Measurements from ENCODE around the gene LENEP.
A peak's percentile ranks its signal among the peaks of the same experiment; 100 is the strongest.

LENEP gene

DNA sequence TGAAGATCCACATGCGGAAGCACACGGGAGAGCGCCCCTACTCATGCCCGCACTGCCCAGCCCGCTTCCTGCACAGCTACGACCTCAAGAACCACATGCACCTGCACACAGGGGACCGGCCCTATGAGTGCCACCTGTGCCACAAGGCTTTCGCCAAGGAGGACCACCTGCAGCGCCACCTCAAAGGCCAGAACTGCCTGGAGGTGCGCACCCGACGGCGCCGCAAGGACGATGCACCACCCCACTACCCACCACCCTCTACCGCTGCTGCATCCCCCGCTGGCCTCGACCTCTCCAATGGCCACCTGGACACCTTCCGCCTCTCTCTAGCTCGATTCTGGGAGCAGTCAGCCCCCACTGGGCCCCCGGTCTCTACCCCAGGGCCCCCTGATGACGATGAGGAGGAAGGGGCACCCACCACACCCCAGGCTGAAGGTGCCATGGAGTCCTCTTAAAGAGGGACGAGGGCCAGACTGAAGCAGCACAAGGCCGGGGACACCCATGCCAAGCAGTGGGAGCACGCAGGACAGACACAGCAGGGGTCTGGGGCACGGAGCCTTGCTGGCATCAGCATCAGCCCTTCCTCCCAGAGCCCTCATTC, 22.9 kb downstream of the LENEP start:
- H3K27ac Mint-ChIP-seq = peak overlapping the region; percentile 88
- H3K4me3 Mint-ChIP-seq = peak overlapping the region; percentile 65
- H3K4me1 Mint-ChIP-seq = peaks cover 75% of the 10 kb centered on the region
- H3K9me3 Mint-ChIP-seq = no peaks in the 10 kb centered on the region
- peaks cover 12% of the 10 kb centered on the region for H3K36me3 Mint-ChIP-seq
- H3K27me3 Mint-ChIP-seq = no peaks in the 10 kb centered on the region
- ATAC-seq = peak; percentile 69

- H3K27me3 Mint-ChIP-seq = no peaks in the 10 kb centered on the region
- peaks cover 75% of the 10 kb centered on the region for H3K4me1 Mint-ChIP-seq
- H3K36me3 Mint-ChIP-seq = peaks cover 12% of the 10 kb centered on the region
- no peaks in the 10 kb centered on the region for H3K9me3 Mint-ChIP-seq
- H3K27ac Mint-ChIP-seq = peak overlapping the region; percentile 88
- peak overlapping the region; percentile 79 for H3K4me3 Mint-ChIP-seq
- ATAC-seq = peak; percentile 84
These were observed 23.9 kb downstream of the LENEP start for GRCh38 chr1:155017041-155017945.

DNA sequence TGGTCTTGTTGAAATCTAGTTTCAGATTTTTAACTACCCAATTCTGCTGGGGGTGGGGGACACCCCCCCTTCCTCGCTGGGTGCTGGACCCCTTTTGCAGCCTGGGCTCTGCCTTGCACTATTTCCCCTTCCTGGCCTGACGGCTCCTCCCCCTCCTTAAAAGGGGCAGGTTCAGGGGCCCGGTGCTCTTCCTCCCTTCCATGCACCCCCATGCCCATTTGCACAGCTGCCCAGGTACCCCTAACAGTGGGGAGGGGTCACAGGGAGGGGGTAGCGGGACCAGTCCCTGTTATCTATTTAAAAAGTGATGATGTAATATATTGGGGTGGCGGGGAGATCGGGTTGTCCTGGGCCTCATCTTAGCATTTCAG, 24.5 kb downstream of the LENEP start:
- ATAC-seq = peak; percentile 6
- peak overlapping the region; percentile 79 for H3K4me3 Mint-ChIP-seq
- no peaks in the 10 kb centered on the region for H3K9me3 Mint-ChIP-seq
- H3K4me1 Mint-ChIP-seq = peaks cover 68% of the 10 kb centered on the region
- H3K36me3 Mint-ChIP-seq = peaks cover 12% of the 10 kb centered on the region
- peak overlapping the region; percentile 88 for H3K27ac Mint-ChIP-seq
- no peaks in the 10 kb centered on the region for H3K27me3 Mint-ChIP-seq

DNA sequence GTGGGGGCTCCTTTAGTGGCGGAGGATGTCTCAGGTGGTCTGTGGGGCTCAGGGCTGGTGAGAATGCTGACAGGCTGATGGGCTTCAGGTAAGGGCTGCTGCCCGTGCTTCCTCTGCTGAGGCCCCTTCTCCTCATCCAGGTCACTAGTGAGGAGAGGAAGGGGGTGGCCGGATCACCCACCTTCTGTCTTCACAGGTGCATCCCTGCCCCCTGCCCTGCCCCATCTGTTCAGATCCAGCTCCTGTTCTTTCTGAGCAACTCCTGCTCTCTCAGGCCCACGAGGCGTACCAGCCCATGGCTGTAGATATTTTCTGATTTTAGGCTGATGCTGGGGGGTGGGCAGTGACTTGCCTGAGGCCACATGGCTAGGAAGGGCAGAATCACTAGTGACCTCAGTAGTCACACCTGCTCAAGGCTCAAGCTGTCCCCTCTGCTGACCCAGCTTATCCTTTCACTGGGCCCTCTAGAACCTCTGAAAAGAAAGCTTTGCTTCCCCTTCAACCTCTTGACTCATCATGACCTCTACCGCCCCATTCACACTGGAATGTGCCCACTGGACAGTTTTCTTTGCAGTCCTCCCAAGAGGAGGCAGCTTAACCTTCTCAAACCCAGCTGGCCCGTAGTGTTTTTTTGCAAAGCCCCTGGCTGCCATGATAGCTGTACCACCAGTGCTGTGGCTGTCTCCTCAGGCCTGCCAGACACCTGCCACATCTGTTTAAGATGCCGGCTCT, 25.4 kb downstream of the LENEP start:
- Mint-ChIP-seq H3K36me3 (peaks cover 7% of the 10 kb centered on the region), H3K9me3 (no peaks in the 10 kb centered on the region), H3K27ac (peak overlapping the region; percentile 88), H3K4me1 (peaks cover 60% of the 10 kb centered on the region), H3K27me3 (no peaks in the 10 kb centered on the region), H3K4me3 (no peak overlapping the region)
- no peak for ATAC-seq

DNA sequence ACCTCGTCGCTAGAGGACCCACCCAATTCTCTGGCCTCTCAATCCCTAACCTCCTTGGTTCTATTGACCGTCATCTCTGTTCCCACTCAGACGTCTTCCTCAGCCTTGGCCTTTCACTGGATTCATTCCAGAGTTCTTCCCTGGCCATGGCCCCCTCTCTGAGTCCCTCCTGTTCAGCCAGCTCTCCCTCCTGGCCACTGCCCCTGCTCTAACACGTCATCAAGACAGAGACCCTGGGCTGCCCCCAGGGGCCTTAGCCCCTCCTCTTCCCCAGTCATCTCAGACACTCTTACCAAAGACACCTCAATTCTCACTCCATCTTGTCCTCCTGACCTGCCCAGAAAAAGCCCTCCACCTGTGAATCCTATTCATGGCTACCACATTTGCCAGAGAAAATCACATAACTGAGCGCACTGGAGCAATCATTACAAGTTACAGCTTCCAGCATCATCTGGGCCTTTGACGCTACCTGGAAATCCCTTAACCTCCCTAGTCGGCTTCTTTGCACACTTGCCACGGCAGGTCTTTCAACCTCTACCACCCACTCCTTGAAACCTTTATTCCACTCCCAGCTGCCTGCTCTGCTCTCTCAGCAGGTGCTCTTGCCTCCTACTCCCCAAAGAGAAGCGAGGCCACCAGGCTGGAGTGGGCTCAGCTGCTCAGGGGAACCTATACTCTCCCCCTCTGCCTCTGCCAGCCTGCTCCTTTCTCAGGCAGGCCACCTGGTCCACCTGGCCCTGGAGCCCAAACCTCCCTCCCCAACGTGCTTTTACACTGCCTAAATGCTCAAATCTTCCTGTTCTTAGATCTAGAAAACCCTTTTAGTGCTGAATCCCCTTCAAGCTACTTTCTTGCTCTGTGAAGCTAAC, 26.2 kb downstream of the LENEP start:
- Mint-ChIP-seq H3K27ac (peak overlapping the region; percentile 88), H3K36me3 (peaks cover 7% of the 10 kb centered on the region), H3K4me3 (peak overlapping the region; percentile 19), H3K4me1 (peaks cover 56% of the 10 kb centered on the region), H3K9me3 (no peaks in the 10 kb centered on the region), H3K27me3 (no peaks in the 10 kb centered on the region)
- ATAC-seq = no peak

DNA sequence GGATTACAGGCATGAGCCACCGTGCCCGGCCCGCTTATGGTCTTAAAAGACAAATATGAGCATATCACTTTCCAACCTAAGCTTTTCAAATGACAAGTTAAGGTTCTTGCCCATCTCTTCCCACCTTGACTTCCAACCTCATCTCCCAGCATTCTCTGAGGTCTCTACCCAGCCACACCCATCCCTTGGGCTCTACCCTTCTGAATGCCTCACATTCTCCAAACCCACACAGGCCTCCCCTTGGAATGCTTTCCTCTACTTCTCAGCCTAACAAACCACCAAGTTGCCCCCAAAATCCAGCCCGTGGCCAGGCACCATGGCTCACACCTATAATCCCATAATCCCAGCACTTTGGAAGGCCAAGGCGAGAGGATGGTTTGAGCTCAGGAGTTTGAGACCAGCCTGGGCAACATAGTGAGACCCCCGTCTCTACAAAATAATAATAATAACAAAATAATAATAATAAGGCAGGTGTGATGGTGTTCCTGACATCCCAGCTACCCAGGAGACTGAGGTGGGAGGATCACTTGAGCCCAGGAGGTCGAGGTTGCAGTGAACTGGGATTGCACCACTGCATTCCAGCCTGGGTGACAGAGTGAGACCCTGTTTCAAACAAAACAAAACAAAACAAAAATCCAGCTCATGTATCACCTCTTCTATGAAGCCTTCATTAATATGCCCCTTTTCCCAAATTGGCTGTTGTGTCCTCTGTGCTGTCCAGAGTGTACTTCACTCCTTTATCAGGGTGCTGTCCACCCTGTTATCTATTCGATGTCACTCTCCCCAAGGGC, 28.9 kb downstream of the LENEP start:
- Mint-ChIP-seq H3K4me3 (no peak overlapping the region), H3K27me3 (no peaks in the 10 kb centered on the region), H3K27ac (peak overlapping the region; percentile 70), H3K9me3 (no peaks in the 10 kb centered on the region), H3K36me3 (peaks cover 7% of the 10 kb centered on the region), H3K4me1 (peaks cover 35% of the 10 kb centered on the region)
- ATAC-seq = no peak

GRCh38 chr1:155022927-155023236, 29.5 kb downstream of the LENEP start:
- Mint-ChIP-seq H3K9me3 (no peaks in the 10 kb centered on the region), H3K36me3 (peaks cover 7% of the 10 kb centered on the region), H3K4me1 (peaks cover 30% of the 10 kb centered on the region), H3K27ac (no peak overlapping the region), H3K27me3 (no peaks in the 10 kb centered on the region), H3K4me3 (no peak overlapping the region)
- no peak for ATAC-seq

DNA sequence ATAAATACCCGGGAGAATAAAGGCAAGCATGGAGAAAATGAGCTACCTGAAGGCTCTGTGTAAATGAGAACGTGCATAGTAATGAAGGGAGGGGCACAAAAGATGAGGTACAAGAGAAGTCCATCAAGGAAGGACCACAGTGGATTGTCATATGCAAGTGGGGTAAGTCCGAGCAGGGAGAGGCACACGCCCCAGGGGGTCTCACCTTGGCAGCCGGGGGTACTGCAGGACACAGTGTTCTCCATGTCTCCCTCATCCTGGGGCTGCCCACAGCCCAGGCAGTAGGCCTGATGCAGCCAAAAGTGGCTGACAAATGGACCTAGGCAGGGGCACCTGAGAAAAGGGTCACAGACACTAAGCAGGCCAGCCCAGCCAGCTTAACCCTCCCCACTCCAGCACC, 30.2 kb downstream of the LENEP start:
- peaks cover 24% of the 10 kb centered on the region for H3K4me1 Mint-ChIP-seq
- H3K9me3 Mint-ChIP-seq = no peaks in the 10 kb centered on the region
- H3K4me3 Mint-ChIP-seq = no peak overlapping the region
- H3K27me3 Mint-ChIP-seq = no peaks in the 10 kb centered on the region
- peaks cover 7% of the 10 kb centered on the region for H3K36me3 Mint-ChIP-seq
- no peak for ATAC-seq
- no peak overlapping the region for H3K27ac Mint-ChIP-seq

DNA sequence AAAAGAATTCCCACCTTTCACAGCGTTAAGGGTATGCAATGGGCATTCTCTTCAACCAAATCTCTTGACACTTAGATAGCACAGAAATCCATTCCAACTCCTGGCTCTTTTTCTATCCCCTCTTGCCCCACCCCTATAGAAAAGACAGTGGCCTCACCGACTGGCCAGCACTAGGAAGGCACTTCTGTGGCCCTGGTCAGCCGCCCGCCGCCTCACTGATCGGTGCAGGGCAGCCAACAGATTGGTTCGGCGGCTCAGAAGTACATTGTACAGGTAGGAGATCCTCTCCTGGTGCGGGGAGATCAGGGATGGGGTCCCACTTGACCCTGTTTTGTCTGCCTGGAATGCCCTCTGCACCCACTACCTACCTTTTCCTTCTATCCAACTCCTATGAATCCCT, 30.9 kb downstream of the LENEP start:
- no peak for ATAC-seq
- Mint-ChIP-seq H3K27me3 (no peaks in the 10 kb centered on the region), H3K4me1 (peaks cover 23% of the 10 kb centered on the region), H3K4me3 (no peak overlapping the region), H3K9me3 (no peaks in the 10 kb centered on the region), H3K27ac (no peak overlapping the region), H3K36me3 (peaks cover 6% of the 10 kb centered on the region)

DNA sequence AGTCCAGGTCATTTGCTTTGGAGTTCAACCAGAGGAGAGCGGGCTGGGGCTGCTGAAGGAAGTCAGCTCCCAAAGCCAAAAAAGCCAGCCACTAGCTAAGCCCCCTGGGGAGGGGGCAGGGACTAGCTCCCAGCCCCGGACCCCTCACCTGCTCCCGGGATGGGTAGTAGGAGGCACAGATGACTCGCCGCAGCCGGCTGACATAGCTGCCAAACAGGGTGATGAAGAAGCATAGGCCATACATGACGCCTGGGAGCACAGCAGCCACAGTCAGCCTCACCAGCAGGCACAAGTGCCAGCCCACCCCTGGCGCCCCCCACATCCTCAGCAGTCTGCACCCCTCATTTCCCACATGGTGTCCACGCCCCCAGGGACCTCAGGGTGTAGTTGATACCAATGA, 32.8 kb downstream of the LENEP start:
- Mint-ChIP-seq H3K27me3 (no peaks in the 10 kb centered on the region), H3K27ac (no peak overlapping the region), H3K4me3 (no peak overlapping the region), H3K9me3 (no peaks in the 10 kb centered on the region), H3K4me1 (peaks cover 12% of the 10 kb centered on the region), H3K36me3 (no peaks in the 10 kb centered on the region)
- no peak for ATAC-seq

- no peaks in the 10 kb centered on the region for H3K36me3 Mint-ChIP-seq
- no peaks in the 10 kb centered on the region for H3K9me3 Mint-ChIP-seq
- H3K4me3 Mint-ChIP-seq = no peak overlapping the region
- H3K27ac Mint-ChIP-seq = no peak overlapping the region
- no peak for ATAC-seq
- H3K4me1 Mint-ChIP-seq = peaks cover 8% of the 10 kb centered on the region
- no peaks in the 10 kb centered on the region for H3K27me3 Mint-ChIP-seq
These were observed 33.2 kb downstream of the LENEP start for GRCh38 chr1:155026588-155026987.

GRCh38 chr1:155029513-155030242, 36.3 kb downstream of the LENEP start:
- H3K27ac Mint-ChIP-seq = no peak overlapping the region
- H3K9me3 Mint-ChIP-seq = no peaks in the 10 kb centered on the region
- H3K36me3 Mint-ChIP-seq = no peaks in the 10 kb centered on the region
- no peak overlapping the region for H3K4me3 Mint-ChIP-seq
- ATAC-seq = no peak
- peaks cover 6% of the 10 kb centered on the region for H3K4me1 Mint-ChIP-seq
- H3K27me3 Mint-ChIP-seq = peaks cover 17% of the 10 kb centered on the region

DNA sequence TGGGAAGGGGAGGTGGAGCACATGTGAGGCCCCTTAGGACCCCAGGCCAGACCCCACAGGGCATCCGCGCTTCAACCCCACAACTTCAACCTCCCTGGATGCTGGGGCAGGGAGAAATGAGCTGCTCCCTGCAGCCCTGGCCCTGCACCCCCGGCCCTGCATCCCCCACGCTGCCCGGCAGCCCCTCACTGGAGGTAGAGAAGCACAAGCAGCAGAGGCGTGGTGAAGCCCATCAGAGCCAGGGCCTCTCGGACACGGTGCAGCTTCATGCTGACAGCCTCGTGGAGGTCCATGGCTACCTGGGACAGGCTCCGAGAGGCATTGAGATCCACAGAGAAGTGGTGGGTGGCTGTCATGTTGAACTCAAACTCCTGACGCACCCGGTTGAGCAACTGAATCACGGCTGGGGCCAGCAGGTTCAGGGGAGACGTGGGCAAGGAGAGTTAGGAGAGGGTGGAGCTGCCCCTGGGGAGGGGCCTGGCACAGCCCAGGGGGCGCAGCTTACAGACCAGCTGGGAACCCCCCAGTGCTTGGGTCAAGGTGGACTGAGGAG, 36.9 kb downstream of the LENEP start:
- Mint-ChIP-seq H3K4me3 (no peak overlapping the region), H3K4me1 (peaks cover 6% of the 10 kb centered on the region), H3K27me3 (peaks cover 24% of the 10 kb centered on the region), H3K27ac (no peak overlapping the region), H3K9me3 (no peaks in the 10 kb centered on the region), H3K36me3 (no peaks in the 10 kb centered on the region)
- no peak for ATAC-seq

Measured in stimulated activated memory B cell treated with anti-CD40 and anti-IgM and Interleukin-4, amounts not matched to agents 10 μg/mL and 1 μg/mL and 100 μg/mL, for 72 hours (primary cell).